Measurements from ENCODE around the gene PHLDA3. TPM values are rescaled to one million over a fixed set of nuclear protein-coding genes. Genes with fewer than 3 reads are reported as not detected.

Gene PHLDA3
- total RNA-seq, 1 donor from 2014 or later, result 11.7 TPM

DNA sequence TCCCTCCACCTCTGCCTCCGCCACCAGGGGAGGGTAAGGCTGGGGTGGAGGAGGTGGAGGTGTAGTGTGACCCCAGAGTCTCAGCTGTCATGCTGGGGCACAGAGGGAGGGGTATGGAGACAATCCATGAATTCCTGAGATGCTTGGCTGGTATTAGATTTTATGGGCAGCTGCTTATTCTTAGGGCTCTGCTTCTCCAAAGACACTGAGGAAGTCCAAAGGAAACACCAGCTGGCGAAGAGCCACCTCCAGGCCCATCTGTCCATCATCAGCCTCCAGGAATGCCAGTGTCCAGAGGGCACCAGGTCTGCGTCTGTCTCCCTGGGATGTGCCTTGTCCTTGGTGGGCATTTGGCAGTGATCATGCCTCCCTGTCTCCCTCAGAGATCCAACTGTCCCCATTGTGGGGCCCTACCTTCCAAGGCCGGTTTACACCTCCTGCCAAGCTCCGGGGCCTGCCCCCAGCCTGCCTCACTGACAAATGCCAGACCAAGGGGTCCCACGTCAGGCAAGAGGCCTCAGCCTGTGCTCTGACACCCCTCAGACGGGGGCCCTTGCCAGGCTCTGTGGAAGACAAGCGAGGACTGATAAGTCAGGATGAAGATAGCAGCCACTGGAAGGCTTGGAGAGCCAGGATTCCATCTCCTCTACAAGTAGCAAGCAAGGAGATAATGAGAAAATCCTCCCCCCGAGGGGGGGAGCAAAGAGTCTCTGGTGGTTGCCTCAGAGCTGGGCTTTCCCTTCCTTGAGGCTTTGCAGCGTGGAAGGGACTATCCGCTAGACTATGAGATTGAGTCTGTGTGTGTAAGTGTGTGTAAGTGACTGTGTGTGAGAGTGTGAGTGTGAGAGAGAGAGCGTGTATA is 49.0 kb downstream of the PHLDA3 start:
- DNase-seq, result no peak
- Mint-ChIP-seq H3K36me3 (ENCODE audit: low read depth) (no peaks in the 10 kb centered on the region), H3K4me1 (no peaks in the 10 kb centered on the region), H3K27me3 (peaks cover 8% of the 10 kb centered on the region), H3K9me3 (no peaks in the 10 kb centered on the region), H3K4me3 (no peak overlapping the region), H3K27ac (no peak overlapping the region)
- intact Hi-C loops (cut with micrococcal nuclease), result no loop called here

DNA sequence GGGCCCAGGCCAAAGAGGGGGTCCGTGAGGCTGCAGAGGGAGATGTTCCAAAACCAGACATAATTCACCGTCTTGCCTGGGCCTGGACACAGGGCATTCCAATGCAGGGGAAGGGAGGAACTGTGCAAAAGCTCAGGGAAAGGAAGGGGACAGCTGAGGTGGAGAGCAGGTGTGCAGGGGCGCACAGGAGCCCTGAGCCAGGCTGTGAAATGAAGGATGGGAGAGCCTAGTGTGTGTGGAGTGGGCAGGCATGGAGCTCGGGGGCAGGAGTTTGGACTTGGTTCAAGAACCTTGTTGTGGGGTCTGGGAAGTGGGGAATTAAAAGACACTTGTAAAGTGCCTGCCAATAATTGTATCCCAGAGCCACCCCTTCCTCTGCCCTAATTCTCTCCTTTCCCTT is 49.7 kb downstream of the PHLDA3 start:
- H3K4me1 Mint-ChIP-seq, result no peaks in the 10 kb centered on the region
- no peaks in the 10 kb centered on the region for H3K36me3 Mint-ChIP-seq (ENCODE audit: low read depth)
- peaks cover 9% of the 10 kb centered on the region for H3K27me3 Mint-ChIP-seq
- no peak overlapping the region for H3K4me3 Mint-ChIP-seq
- intact Hi-C loops (cut with micrococcal nuclease), result no loop called here
- DNase-seq, result no peak
- no peaks in the 10 kb centered on the region for H3K9me3 Mint-ChIP-seq
- H3K27ac Mint-ChIP-seq, result no peak overlapping the region

DNA sequence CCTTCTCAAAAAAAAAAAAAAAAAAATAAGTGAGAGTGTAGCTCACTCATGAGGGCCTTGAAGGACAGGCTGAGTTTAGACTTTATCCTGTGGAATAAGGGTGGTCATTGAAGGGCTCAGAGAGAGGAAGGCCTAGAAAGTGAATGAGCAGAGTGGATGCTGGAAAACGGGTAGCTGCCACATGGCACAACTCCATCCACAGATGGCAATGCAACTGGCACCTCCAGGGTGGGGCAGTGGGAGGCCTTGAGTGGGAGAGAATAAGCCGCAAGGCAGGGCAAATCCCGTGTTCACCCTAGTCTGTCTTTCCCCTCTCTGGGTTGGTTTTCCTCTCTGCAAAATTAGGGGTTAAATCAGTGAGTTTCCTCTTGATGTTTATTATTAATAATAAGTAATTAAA is 50.5 kb downstream of the PHLDA3 start:
- no peak overlapping the region for H3K4me3 Mint-ChIP-seq
- no peak for DNase-seq
- H3K9me3 Mint-ChIP-seq, result no peaks in the 10 kb centered on the region
- no peaks in the 10 kb centered on the region for H3K36me3 Mint-ChIP-seq (ENCODE audit: low read depth)
- peaks cover 9% of the 10 kb centered on the region for H3K27me3 Mint-ChIP-seq
- no peak overlapping the region for H3K27ac Mint-ChIP-seq
- intact Hi-C loops (cut with micrococcal nuclease), result no loop called here
- H3K4me1 Mint-ChIP-seq, result no peaks in the 10 kb centered on the region

Other genes with a start within 250 kb of the PHLDA3 start
- gene PKP1, start 185.7 kb downstream of the PHLDA3 start, total RNA-seq, result not detected in 2 replicates
- gene TNNT2, start 91.5 kb downstream of the PHLDA3 start, total RNA-seq, result not detected in 2 replicates
- not detected in 2 replicates for gene LAD1, start 69.9 kb downstream of the PHLDA3 start, total RNA-seq
- not detected in 2 replicates for gene TNNI1, start 47.5 kb downstream of the PHLDA3 start, total RNA-seq
- gene CSRP1, start 37.9 kb upstream of the PHLDA3 start, total RNA-seq, result 59.0 and 60.6 TPM in 2 replicates
- gene NAV1, start 69.9 kb upstream of the PHLDA3 start, total RNA-seq, result 0.40 and 1.1 TPM in 2 replicates